Measurements from ENCODE around the gene SLPI.

SLPI gene

GRCh38 chr20:45254383-45255262 is at the start of gene SLPI:
Gene SLPI (minus strand): TSS chr20:45254564. CDS start chr20:45254543, 21 bp downstream.
- DNase-seq (ENCODE audit: extremely low read depth in 1 of 2, low read depth in 1 of 2) = no peak

- DNase-seq (ENCODE audit: extremely low read depth in 1 of 2, low read depth in 1 of 2) = peak in 1 of 2 donors; percentile 33
Measured at GRCh38 chr20:45303586-45304463, 49.5 kb upstream of the SLPI start.

- DNase-seq (ENCODE audit: extremely low read depth in 1 of 2, low read depth in 1 of 2) = no peak
Measured at GRCh38 chr20:45301824-45302271, 47.5 kb upstream of the SLPI start.

- DNase-seq (ENCODE audit: extremely low read depth in 1 of 2, low read depth in 1 of 2) = peak in 1 of 2 donors; percentile 53
Measured at GRCh38 chr20:45300961-45301360, 46.6 kb upstream of the SLPI start.

GRCh38 chr20:45299786-45300185 is 45.4 kb upstream of the SLPI start:
- DNase-seq (ENCODE audit: extremely low read depth in 1 of 2, low read depth in 1 of 2) = no peak

GRCh38 chr20:45297786-45298497 is 43.6 kb upstream of the SLPI start:
- no peak for DNase-seq (ENCODE audit: extremely low read depth in 1 of 2, low read depth in 1 of 2)

GRCh38 chr20:45294659-45295058 is 40.3 kb upstream of the SLPI start:
- DNase-seq (ENCODE audit: extremely low read depth in 1 of 2, low read depth in 1 of 2) = no peak

GRCh38 chr20:45294003-45294368 is 39.6 kb upstream of the SLPI start:
- DNase-seq (ENCODE audit: extremely low read depth in 1 of 2, low read depth in 1 of 2) = no peak

GRCh38 chr20:45293041-45294002 is 39.0 kb upstream of the SLPI start:
- DNase-seq (ENCODE audit: extremely low read depth in 1 of 2, low read depth in 1 of 2) = peak; percentile 61 to 67

GRCh38 chr20:45292343-45292742 is 38.0 kb upstream of the SLPI start:
- DNase-seq (ENCODE audit: extremely low read depth in 1 of 2, low read depth in 1 of 2) = no peak

GRCh38 chr20:45291526-45291925 is 37.2 kb upstream of the SLPI start:
- DNase-seq (ENCODE audit: extremely low read depth in 1 of 2, low read depth in 1 of 2) = no peak

GRCh38 chr20:45290677-45291355 is 36.5 kb upstream of the SLPI start:
- DNase-seq (ENCODE audit: extremely low read depth in 1 of 2, low read depth in 1 of 2) = peak in 1 of 2 donors; percentile 40

GRCh38 chr20:45289942-45290676 is 35.7 kb upstream of the SLPI start:
- DNase-seq (ENCODE audit: extremely low read depth in 1 of 2, low read depth in 1 of 2) = no peak

GRCh38 chr20:45288860-45289259 is 34.5 kb upstream of the SLPI start:
- DNase-seq (ENCODE audit: extremely low read depth in 1 of 2, low read depth in 1 of 2) = no peak

GRCh38 chr20:45288376-45288775 is 34.0 kb upstream of the SLPI start:
- DNase-seq (ENCODE audit: extremely low read depth in 1 of 2, low read depth in 1 of 2) = no peak

GRCh38 chr20:45283551-45284057 is 29.2 kb upstream of the SLPI start:
- DNase-seq (ENCODE audit: extremely low read depth in 1 of 2, low read depth in 1 of 2) = no peak

GRCh38 chr20:45282700-45283550 is 28.6 kb upstream of the SLPI start:
- DNase-seq (ENCODE audit: extremely low read depth in 1 of 2, low read depth in 1 of 2) = no peak
